ENCODE measurements around the gene KLHL30.

The KLHL30 gene

DNA sequence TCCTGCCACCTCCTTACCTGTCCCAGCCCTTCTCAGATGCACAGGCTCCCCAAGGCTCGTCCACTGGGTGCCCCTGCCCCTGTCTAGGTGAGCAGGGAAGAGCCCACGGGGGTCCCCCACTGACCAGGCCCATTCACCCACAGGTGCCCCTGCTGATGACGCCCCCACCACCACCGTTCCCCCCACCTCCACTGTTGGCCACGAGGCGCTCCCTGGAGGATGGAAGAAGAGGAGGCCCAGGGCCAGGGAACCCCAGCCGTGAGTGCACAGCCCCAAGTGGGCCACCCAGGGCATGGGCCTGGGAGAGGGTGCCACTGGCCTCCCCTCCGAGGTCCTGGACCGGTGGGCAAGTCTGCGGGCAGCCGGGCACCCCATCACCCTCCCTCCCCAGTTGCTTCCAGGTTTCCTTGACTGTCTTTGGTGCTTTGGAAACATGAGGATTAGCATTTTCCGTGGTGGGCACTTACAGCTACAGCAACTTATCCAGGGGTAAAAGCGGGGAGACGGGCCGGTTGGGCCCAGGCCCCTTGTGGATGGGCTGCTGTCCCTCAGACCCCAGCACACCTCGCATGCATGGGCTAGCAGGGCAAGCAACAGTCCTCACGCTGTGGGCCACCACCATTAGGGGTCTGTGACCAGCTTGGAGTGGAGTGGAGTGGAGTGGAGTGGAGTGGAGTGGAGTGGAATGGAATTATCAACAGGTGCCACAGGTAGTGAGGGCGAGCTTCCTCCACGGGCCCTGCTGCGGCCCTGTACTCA lies 13.2 kb upstream of the KLHL30 start:
- Mint-ChIP-seq H3K27me3 (ENCODE audit: low read depth, poor library complexity) (peaks cover 3% of the 10 kb centered on the region), H3K27ac (no peak overlapping the region), H3K9me3 (no peaks in the 10 kb centered on the region), H3K4me3 (no peak overlapping the region), H3K4me1 (peaks cover 8% of the 10 kb centered on the region), H3K36me3 (ENCODE audit: low read depth) (no peaks in the 10 kb centered on the region)
- no peak for DNase-seq
- no peak for TF ChIP-seq CTCF (IDR thresholded peaks at IDR 0.05)

DNA sequence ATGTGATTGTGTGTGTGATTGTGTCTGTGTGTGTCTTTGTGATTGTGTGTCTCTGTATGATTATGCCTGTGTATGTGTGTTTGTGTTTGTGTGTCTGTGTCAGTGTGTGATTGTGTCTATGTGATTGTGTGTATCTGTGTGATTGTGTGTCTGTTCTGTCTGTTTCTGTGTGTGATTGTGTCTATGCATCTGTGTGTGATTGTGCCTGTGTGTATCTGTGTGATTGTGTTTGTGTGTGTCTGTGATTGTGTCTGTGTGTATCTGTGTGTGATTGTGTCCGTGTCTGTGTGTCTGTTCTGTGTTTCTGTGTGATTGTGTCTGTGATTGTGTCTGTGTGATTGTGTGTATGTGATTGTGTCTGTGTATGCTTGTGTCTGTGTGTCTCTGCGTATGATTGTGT lies 12.1 kb upstream of the KLHL30 start:
- peaks cover 4% of the 10 kb centered on the region for H3K4me1 Mint-ChIP-seq
- no peaks in the 10 kb centered on the region for H3K9me3 Mint-ChIP-seq
- no peak overlapping the region for H3K27ac Mint-ChIP-seq
- TF ChIP-seq CTCF (IDR thresholded peaks at IDR 0.05) = no peak
- no peak overlapping the region for H3K4me3 Mint-ChIP-seq
- no peak for DNase-seq
- H3K36me3 Mint-ChIP-seq (ENCODE audit: low read depth) = no peaks in the 10 kb centered on the region
- peaks cover 3% of the 10 kb centered on the region for H3K27me3 Mint-ChIP-seq (ENCODE audit: low read depth, poor library complexity)

- TF ChIP-seq CTCF (IDR thresholded peaks at IDR 0.05) = no peak
- DNase-seq = no peak
- no peaks in the 10 kb centered on the region for H3K9me3 Mint-ChIP-seq
- H3K4me1 Mint-ChIP-seq = peaks cover 4% of the 10 kb centered on the region
- no peaks in the 10 kb centered on the region for H3K36me3 Mint-ChIP-seq (ENCODE audit: low read depth)
- H3K27me3 Mint-ChIP-seq (ENCODE audit: low read depth, poor library complexity) = peaks cover 3% of the 10 kb centered on the region
- no peak overlapping the region for H3K4me3 Mint-ChIP-seq
- H3K27ac Mint-ChIP-seq = no peak overlapping the region
Measured at GRCh38 chr2:238126775-238127164, 11.7 kb upstream of the KLHL30 start.

GRCh38 chr2:238127165-238128060 lies 11.1 kb upstream of the KLHL30 start:
- no peak for TF ChIP-seq CTCF (IDR thresholded peaks at IDR 0.05)
- Mint-ChIP-seq H3K4me1 (peaks cover 4% of the 10 kb centered on the region), H3K27ac (no peak overlapping the region)

DNA sequence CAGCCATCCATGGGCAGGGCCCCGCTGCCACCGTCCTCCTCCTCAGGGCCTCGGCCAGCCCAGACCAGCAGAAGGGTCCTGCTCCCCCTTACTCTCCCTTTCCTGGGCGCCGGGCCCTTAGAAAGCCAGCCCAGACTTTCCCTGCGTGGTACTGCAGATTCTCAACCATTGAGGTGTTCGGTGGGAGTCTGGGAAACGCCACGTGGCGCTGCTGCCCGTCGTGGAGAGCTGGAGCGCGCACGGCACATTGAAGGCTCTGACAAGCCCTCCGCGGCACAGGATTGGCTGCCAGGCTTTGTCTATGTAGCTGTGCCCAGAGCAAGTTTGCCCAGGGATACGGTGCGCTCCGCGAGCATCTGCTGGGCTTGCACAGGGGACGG lies 10.4 kb upstream of the KLHL30 start:
- no peaks in the 10 kb centered on the region for H3K36me3 Mint-ChIP-seq (ENCODE audit: low read depth)
- no peak for DNase-seq
- no peak for TF ChIP-seq CTCF (IDR thresholded peaks at IDR 0.05)
- peaks cover 3% of the 10 kb centered on the region for H3K27me3 Mint-ChIP-seq (ENCODE audit: low read depth, poor library complexity)
- no peaks in the 10 kb centered on the region for H3K9me3 Mint-ChIP-seq
- no peak overlapping the region for H3K27ac Mint-ChIP-seq
- H3K4me1 Mint-ChIP-seq = peaks cover 5% of the 10 kb centered on the region
- no peak overlapping the region for H3K4me3 Mint-ChIP-seq

More at GRCh38 chr2:238127165-238128060, 11.1 kb upstream of the KLHL30 start:
- DNase-seq = peak; percentile 41
- Mint-ChIP-seq H3K27me3 (ENCODE audit: low read depth, poor library complexity) (peaks cover 3% of the 10 kb centered on the region), H3K9me3 (no peaks in the 10 kb centered on the region), H3K4me3 (no peak overlapping the region), H3K36me3 (ENCODE audit: low read depth) (no peaks in the 10 kb centered on the region)
